Spleen (tissue), 7 donors: ENCODE results near the gene DAPK2.

Source experiments
- POLR2A ChIP-seq, 3 donors: fragments of 450-650 bp; IDR thresholded peaks; one replicate each; pipeline ENCODE4 v1.5.1; 2017; ENCODE audit warnings: antibody characterized with exemption in 3 of 3, mild to moderate bottlenecking in 1 of 3
- POLR2AphosphoS5 ChIP-seq, 3 donors: sonication (generic); formaldehyde crosslinking; IDR thresholded peaks; one replicate each; pipeline ENCODE4 v1.5.1; 2017; ENCODE audit warnings: antibody characterized with exemption in 3 of 3
- TF ChIP-seq, protein P1 (sequence below), 11 experiments: fragments of 200-600 bp in 7 of 11; fragments of 450-650 bp in 4 of 11; sonication (generic) in 4 of 11; IDR thresholded peaks in 8 of 11; conservative IDR thresholded peaks in 3 of 11; 1 replicate in 7 of 11; 2 replicates in 4 of 11; pipeline versions ENCODE4 v1.4.0 to v1.8.0; 2016 to 2021; ENCODE audit warnings: antibody characterized with exemption in 11 of 11, inconsistent platforms in 4 of 11, mild to moderate bottlenecking in 1 of 11
- donor health status: DM: no; HTN: no; CAD: no; lungs with moderate emphysema.
- donor health status: DM: no; HTN: no; CAD: no.
- donor health status: DM: no; HTN: no; CAD: no.

DNA sequence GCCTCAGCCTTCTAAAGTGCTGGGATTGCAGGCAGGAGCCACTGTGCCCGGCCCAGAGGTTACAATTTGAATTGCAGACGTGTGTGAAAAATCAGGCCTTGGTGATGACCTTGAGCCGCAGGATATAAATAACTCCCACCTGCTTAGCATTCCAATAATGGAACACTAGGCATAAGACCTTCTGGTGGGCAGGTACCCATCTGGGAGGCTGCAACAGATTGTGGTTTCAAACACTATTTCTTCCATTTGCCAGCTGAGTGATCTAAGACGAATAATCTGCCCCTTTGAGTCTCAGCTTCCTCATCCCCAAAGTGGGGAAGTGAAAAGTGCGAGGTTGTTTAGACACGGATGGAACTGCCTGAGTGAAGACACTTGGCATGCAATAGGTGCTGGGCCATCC is 164.9 kb downstream of the DAPK2 start:
- TF ChIP-seq, protein P1, sequence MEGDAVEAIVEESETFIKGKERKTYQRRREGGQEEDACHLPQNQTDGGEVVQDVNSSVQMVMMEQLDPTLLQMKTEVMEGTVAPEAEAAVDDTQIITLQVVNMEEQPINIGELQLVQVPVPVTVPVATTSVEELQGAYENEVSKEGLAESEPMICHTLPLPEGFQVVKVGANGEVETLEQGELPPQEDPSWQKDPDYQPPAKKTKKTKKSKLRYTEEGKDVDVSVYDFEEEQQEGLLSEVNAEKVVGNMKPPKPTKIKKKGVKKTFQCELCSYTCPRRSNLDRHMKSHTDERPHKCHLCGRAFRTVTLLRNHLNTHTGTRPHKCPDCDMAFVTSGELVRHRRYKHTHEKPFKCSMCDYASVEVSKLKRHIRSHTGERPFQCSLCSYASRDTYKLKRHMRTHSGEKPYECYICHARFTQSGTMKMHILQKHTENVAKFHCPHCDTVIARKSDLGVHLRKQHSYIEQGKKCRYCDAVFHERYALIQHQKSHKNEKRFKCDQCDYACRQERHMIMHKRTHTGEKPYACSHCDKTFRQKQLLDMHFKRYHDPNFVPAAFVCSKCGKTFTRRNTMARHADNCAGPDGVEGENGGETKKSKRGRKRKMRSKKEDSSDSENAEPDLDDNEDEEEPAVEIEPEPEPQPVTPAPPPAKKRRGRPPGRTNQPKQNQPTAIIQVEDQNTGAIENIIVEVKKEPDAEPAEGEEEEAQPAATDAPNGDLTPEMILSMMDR (IDR thresholded peaks at IDR 0.05 in 8 of 11, conservative IDR thresholded peaks at IDR 0.05 in 3 of 11), result no peak
- no peak for TF ChIP-seq POLR2A (IDR thresholded peaks at IDR 0.05)
- no peak for TF ChIP-seq POLR2AphosphoS5 (IDR thresholded peaks at IDR 0.05)
